T-cell (primary cell): Measurements from ENCODE around the gene CLEC3A. TPM values are rescaled to one million over a fixed set of nuclear protein-coding genes. Genes with fewer than 3 reads are reported as not detected.

Experiments
- ATAC-seq, 4 experiments: fragments of 200-7000 bp in 3 of 4; fragments of 150-1000 bp in 1 of 4; cut with Tn5 transposase; replicated peaks in 1 of 4; 1 replicate in 3 of 4; 2 replicates in 1 of 4; pipeline ENCODE4 v1.10.0; 2021; ENCODE audit warnings: moderate library complexity in 3 of 4, mild to moderate bottlenecking in 2 of 4, moderate number of reproducible peaks in 1 of 4
- CTCF ChIA-PET, 2 donors: fragments of 300-600 bp; sonication (Branson Sonifier 250); formaldehyde crosslinking; loops; one replicate each; lab custom pipeline; 2022; ENCODE audit warnings: antibody characterized with exemption in 2 of 2; lab: Charles Lee
- POLR2A ChIA-PET, 2 donors: fragments of 300-600 bp; sonication (Branson Sonifier 250); formaldehyde crosslinking; loops; one replicate each; lab custom pipeline; 2022; ENCODE audit warnings: antibody characterized with exemption in 2 of 2; lab: Charles Lee
- DNase-seq, 35 experiments: peaks; one replicate each; pipeline versions ENCODE4 v3.0.0 to v3.0.0-alpha.2; 2013 to 2023
- H3K27ac ChIP-seq: one replicate; pipeline ENCODE4 v1.5.1; 2013; ENCODE audit warnings: low read length
- H3K27me3 ChIP-seq, 2 experiments: replicated peaks in 1 of 2; 1 replicate in 1 of 2; 2 replicates in 1 of 2; pipeline versions ENCODE4 v1.6.1 to v1.7.0; 2013; ENCODE audit warnings: low read length in 1 of 2, mixed read lengths in 1 of 2; ENCODE audit not compliant: control insufficient read depth in 2 of 2, insufficient read depth in 2 of 2; ENCODE audit errors: extremely low read depth in 1 of 2
- H3K36me3 ChIP-seq, 2 donors: 1 replicate in 1 of 2; 2 replicates in 1 of 2; pipeline versions ENCODE4 v1.6.1 to v1.7.0; 2013; ENCODE audit warnings: low read length in 1 of 2; ENCODE audit not compliant: control insufficient read depth in 2 of 2, insufficient read depth in 1 of 2; ENCODE audit errors: extremely low read depth in 1 of 2
- H3K4me1 ChIP-seq, 2 experiments: 1 replicate in 1 of 2; 2 replicates in 1 of 2; pipeline versions ENCODE4 v1.6.1 to v1.7.0; 2013; ENCODE audit warnings: low read length in 2 of 2, mixed read lengths in 1 of 2; ENCODE audit not compliant: insufficient read depth in 2 of 2, control insufficient read depth in 1 of 2; ENCODE audit errors: extremely low read depth in 1 of 2
- H3K4me3 ChIP-seq, 2 donors: 1 replicate in 1 of 2; 2 replicates in 1 of 2; pipeline versions ENCODE4 v1.5.1 to v1.7.0; 2013; ENCODE audit warnings: mild to moderate bottlenecking in 2 of 2, low read length in 1 of 2, moderate library complexity in 1 of 2; ENCODE audit not compliant: control insufficient read depth in 1 of 2; ENCODE audit errors: extremely low read depth in 1 of 2
- H3K9me3 ChIP-seq: 2 replicates; pipeline ENCODE4 v1.7.0; 2013
- H3K27ac Mint-ChIP-seq, 2 donors: one replicate each; pipeline ENCODE4 v1.8.0; 2020 to 2021; ENCODE audit warnings: mild to moderate bottlenecking in 2 of 2, mixed read lengths in 2 of 2
- H3K27me3 Mint-ChIP-seq, 2 donors: one replicate each; pipeline ENCODE4 v1.8.0; 2021 to 2022; ENCODE audit warnings: mixed read lengths in 2 of 2
- H3K36me3 Mint-ChIP-seq: one replicate; pipeline ENCODE4 v1.8.0; 2021; ENCODE audit warnings: mixed read lengths
- H3K4me1 Mint-ChIP-seq, 3 donors: one replicate each; pipeline ENCODE4 v1.8.0; 2020 to 2022; ENCODE audit warnings: mixed read lengths in 3 of 3, mild to moderate bottlenecking in 1 of 3
- H3K4me3 Mint-ChIP-seq, 3 donors: one replicate each; pipeline ENCODE4 v1.8.0; 2020 to 2022; ENCODE audit warnings: mild to moderate bottlenecking in 3 of 3, mixed read lengths in 3 of 3, moderate library complexity in 3 of 3
- H3K9me3 Mint-ChIP-seq, 3 donors: one replicate each; pipeline ENCODE4 v1.8.0; 2020 to 2022; ENCODE audit warnings: mixed read lengths in 3 of 3
- WGBS: methylation state at CpG from one replicate; pipeline ENCODE4 v1.1.5; 2013; ENCODE audit warnings: missing lambda C conversion rate; ENCODE audit not compliant: insufficient coverage; 5-methylcytosine and 5-hydroxymethylcytosine counted together
- total RNA-seq, 35 experiments: library from RNA in 6 of 35; stranded (reverse) in 6 of 35; fragments of 120-200 nt in 1 of 35; gene quantifications; one replicate each; pipeline versions ENCODE4 v1.2.1 to v1.2.4 and lab custom pipeline; 2013 to 2026

The CLEC3A gene, protein sequence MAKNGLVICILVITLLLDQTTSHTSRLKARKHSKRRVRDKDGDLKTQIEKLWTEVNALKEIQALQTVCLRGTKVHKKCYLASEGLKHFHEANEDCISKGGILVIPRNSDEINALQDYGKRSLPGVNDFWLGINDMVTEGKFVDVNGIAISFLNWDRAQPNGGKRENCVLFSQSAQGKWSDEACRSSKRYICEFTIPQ
- total RNA-seq = not detected
- total RNA-seq (2013) = not detected
- total RNA-seq (lab: John Stamatoyannopoulos, UW) = 0 to 0.06 (median 0) reads per million in 29 experiments

DNA sequence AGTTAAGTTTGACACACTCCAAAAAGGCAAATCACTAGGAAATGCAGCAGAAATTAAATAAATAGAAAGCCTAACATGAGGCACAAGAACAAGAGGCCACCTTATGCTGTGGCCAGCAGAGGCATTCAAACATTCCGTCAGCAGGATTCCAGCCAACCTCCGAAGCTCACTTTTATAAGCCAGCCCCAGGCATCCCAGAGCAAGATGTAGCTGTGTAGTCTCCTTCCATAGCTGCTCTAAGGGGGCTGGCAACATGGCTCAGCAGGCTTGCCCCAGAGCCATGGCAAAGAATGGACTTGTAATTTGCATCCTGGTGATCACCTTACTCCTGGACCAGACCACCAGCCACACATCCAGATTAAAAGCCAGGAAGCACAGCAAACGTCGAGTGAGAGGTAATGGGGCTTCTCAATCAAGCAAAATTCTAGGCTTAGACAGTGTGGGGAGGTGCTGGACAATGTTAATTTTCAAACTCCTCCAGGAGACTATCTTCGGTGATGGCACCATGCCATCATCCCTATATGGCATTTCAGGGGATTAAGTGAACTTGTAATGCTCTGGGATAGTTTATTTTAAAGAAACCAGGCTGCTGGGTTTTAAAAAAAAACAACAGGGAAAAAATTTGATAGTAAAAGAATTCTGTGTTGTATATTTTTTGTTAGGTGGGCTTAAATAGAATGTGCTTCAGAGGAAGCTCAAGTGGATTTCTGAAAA, at the start of gene CLEC3A:
TSS of gene CLEC3A (plus strand) at position 202 of the 714 bp plus-strand sequence. CDS start at position 281, 79 bp downstream.
- no peaks in the 10 kb centered on the region for H3K4me1 ChIP-seq
- ATAC-seq = no peak
- Mint-ChIP-seq H3K27me3 (peaks cover 16 to 20% of the 10 kb centered on the region in 2 donors), H3K27ac (no peak within 1 kb of the TSS), H3K36me3 (no peaks in the 10 kb centered on the region), H3K9me3 (no peaks in the 10 kb centered on the region), H3K4me3 (no peak within 1 kb of the TSS), H3K4me1 (no peaks in the 10 kb centered on the region)
- POLR2A ChIA-PET = interaction anchor here in 1 of 2 donors (0.7 kb wide), 1 partner anchor 768 kb away, joined by 3 read pairs; no protein-coding TSS in a partner anchor
- CTCF ChIA-PET = interaction anchor here in 1 of 2 donors (0.6 kb wide), 1 partner anchor 14 kb away, joined by 4 read pairs; no protein-coding TSS in a partner anchor
- H3K9me3 ChIP-seq = no peaks in the 10 kb centered on the region
- no peak within 1 kb of the TSS for H3K4me3 ChIP-seq
- 68% methylated on average over 2 of the region's 5 CpGs for WGBS
- no peak for DNase-seq
- no peaks in the 10 kb centered on the region for H3K36me3 ChIP-seq
- no peak within 1 kb of the TSS for H3K27ac ChIP-seq
- peaks cover 0 to 9% of the 10 kb centered on the region in 2 experiments for H3K27me3 ChIP-seq

DNA sequence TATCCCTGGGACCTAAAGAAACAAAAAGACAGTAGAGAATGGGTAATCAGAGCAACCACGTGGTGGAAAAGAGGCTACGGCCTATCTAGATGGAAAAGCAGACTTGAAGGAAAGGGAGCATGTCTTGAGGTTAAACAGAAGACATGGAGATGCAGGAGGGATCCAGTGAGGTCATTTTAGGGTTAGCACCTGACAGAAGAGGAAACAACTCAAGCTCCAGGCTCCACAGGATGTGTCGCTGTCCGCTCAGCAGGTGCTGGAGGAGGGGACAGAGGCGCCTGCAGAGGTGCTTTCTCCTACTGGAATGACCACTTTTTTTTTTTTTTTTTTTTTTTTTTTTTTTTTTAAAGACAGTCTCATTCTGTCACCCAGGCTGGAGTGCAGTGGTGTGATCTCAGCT, 47.5 kb upstream of the CLEC3A start:
- DNase-seq (no peak), ATAC-seq (no peak)
- Mint-ChIP-seq H3K9me3 (no peaks in the 10 kb centered on the region), H3K27me3 (peaks cover 13 to 17% of the 10 kb centered on the region in 2 donors), H3K4me1 (no peaks in the 10 kb centered on the region), H3K27ac (no peak overlapping the region), H3K4me3 (no peak overlapping the region), H3K36me3 (no peaks in the 10 kb centered on the region)
- Histone ChIP-seq H3K27me3 (peaks cover 0 to 22% of the 10 kb centered on the region in 2 experiments), H3K4me1 (no peaks in the 10 kb centered on the region), H3K27ac (no peak overlapping the region), H3K36me3 (no peaks in the 10 kb centered on the region), H3K9me3 (no peaks in the 10 kb centered on the region), H3K4me3 (no peak overlapping the region)
- ChIA-PET POLR2A (no interaction called here), CTCF (interaction anchor here in 1 of 2 donors (0.6 kb wide), 1 partner anchor 36 kb away, joined by 3 read pairs; no protein-coding TSS in a partner anchor)
- 45% methylated on average over 2 of the region's 5 CpGs for WGBS

DNA sequence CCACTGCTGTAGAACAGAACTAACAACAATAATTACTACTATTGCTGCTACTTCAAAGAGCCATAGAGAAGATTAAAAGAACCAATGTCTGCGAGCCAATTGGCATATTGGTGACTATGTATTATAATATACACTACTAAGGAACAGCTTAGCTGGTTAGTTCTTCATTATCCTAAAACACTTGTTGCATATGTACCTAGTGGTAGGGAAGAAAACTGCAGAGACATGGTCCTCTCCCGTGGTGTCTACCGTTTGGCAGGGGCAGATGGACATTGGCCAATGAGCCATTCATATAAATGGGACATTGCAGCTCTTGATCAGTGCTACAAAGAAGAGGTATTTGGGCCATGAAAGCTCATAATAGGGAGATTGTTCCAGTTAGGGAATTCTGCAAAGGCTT, 46.4 kb upstream of the CLEC3A start:
- Mint-ChIP-seq H3K4me1 (no peaks in the 10 kb centered on the region), H3K36me3 (no peaks in the 10 kb centered on the region), H3K27ac (no peak overlapping the region), H3K9me3 (no peaks in the 10 kb centered on the region), H3K4me3 (no peak overlapping the region), H3K27me3 (peaks cover 13 to 17% of the 10 kb centered on the region in 2 donors)
- H3K4me1 ChIP-seq = no peaks in the 10 kb centered on the region
- CTCF ChIA-PET = interaction anchor here in 1 of 2 donors (0.6 kb wide), 1 partner anchor 50 kb away, joined by 3 read pairs; no protein-coding TSS in a partner anchor
- H3K4me3 ChIP-seq = no peak overlapping the region
- DNase-seq = no peak
- WGBS = 94% methylated on average over 2 of the region's 3 CpGs
- H3K27me3 ChIP-seq = peaks cover 0 to 22% of the 10 kb centered on the region in 2 experiments
- ATAC-seq = no peak
- H3K27ac ChIP-seq = no peak overlapping the region
- no peaks in the 10 kb centered on the region for H3K36me3 ChIP-seq
- H3K9me3 ChIP-seq = no peaks in the 10 kb centered on the region
- POLR2A ChIA-PET = no interaction called here

DNA sequence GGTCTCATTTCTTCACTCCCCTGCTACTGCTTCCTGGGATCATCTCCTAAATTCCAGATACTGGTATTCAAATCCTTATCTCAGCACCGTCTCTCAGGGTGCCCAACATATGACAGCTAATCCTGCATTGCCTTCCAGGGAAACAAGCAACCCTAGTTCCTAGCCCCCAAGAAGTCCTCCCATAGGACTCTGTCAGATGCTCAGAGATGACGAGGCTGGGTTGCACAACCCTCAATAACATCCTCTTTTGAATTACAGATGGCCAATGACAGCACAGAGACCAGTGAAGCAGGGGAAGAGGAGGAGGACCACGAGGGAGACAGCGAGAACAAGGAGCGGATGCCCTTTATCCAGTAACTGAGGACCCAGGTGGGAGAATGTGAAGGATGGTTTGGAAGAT, 45.0 kb upstream of the CLEC3A start:
- Histone ChIP-seq H3K9me3 (no peaks in the 10 kb centered on the region), H3K4me1 (no peaks in the 10 kb centered on the region), H3K36me3 (no peaks in the 10 kb centered on the region), H3K27me3 (peaks cover 0 to 16% of the 10 kb centered on the region in 2 experiments), H3K27ac (no peak overlapping the region), H3K4me3 (no peak overlapping the region)
- no peak for ATAC-seq
- POLR2A ChIA-PET = no interaction called here
- no peaks in the 10 kb centered on the region for H3K36me3 Mint-ChIP-seq
- no peak for DNase-seq
- no peak overlapping the region for H3K4me3 Mint-ChIP-seq
- 61% methylated on average over 4 of the region's 5 CpGs for WGBS
- H3K4me1 Mint-ChIP-seq = no peaks in the 10 kb centered on the region
- no peak overlapping the region for H3K27ac Mint-ChIP-seq
- H3K9me3 Mint-ChIP-seq = no peaks in the 10 kb centered on the region
- peaks cover 7 to 14% of the 10 kb centered on the region in 2 donors for H3K27me3 Mint-ChIP-seq
- CTCF ChIA-PET = interaction anchor here in 1 of 2 donors (0.7 kb wide), 1 partner anchor 374 kb away, joined by 3 read pairs; no protein-coding TSS in a partner anchor

DNA sequence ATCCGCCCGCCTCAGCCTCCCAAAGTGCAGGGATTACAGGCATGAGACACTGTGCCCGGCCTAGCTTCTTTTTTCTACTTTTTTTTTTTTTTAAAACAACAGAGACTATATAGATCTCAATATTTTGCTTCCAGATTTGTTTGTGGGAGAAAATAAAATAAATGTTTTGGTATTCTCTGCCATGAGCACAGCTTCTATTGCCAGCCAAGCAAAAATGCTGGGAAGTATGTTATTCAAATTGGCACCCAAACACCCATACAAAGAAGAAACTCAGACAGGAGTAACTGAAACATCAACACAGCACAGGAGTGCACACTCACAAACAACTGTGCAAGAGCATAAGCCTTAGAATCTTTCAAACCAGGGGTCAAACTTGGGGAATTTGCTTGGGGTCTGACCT, 37.2 kb upstream of the CLEC3A start:
- CTCF ChIA-PET = interaction anchor here in 1 of 2 donors (0.6 kb wide), 1 partner anchor 1529 kb away, joined by 3 read pairs; no protein-coding TSS in a partner anchor
- no CpG with 5 or more reads among the region's 3 CpGs for WGBS
- no peak overlapping the region for H3K4me3 Mint-ChIP-seq
- no peaks in the 10 kb centered on the region for H3K4me1 Mint-ChIP-seq
- H3K4me1 ChIP-seq = no peaks in the 10 kb centered on the region
- no peak overlapping the region for H3K4me3 ChIP-seq
- POLR2A ChIA-PET = no interaction called here
- no peaks in the 10 kb centered on the region for H3K27me3 ChIP-seq
- DNase-seq (no peak), ATAC-seq (no peak)
- peaks cover 0 to 14% of the 10 kb centered on the region in 2 donors for H3K27me3 Mint-ChIP-seq
- H3K9me3 Mint-ChIP-seq = no peaks in the 10 kb centered on the region
- H3K9me3 ChIP-seq = no peaks in the 10 kb centered on the region
- H3K36me3 Mint-ChIP-seq = no peaks in the 10 kb centered on the region
- no peak overlapping the region for H3K27ac ChIP-seq
- no peak overlapping the region for H3K27ac Mint-ChIP-seq
- H3K36me3 ChIP-seq = no peaks in the 10 kb centered on the region

DNA sequence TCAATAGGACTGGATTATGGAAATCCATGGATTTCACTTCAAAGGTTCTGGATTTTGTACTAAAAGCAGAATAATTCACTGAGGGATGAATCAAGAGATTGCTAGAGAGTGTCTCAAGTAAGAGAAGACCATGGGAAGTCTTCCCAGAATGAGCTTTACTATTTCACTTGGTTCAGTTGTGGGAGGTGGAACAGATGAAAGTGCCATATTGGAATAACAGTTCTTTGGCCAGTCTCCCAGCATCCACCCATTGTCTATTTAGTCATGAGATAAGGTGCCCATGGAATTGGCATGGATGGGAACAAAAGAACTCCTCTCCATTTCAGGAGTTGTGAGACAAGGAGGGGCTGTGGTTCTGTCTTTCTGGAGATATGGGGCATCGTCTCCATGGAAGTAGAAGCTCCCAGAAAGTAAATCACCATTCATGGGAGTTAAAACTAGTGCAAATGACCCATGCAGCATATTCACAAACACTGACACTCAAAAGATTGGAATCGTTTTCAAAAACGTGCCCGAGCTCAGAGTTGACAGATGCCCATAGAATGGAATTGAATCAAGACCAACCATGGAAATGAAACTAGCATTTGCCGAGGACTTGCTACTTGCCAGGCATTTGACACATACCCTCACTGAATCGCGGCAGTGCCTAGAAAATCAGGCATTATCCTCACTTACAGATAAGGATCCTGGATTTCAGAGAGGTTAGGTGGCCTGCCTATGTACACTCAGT, 36.2 kb upstream of the CLEC3A start:
- no peaks in the 10 kb centered on the region for H3K4me1 Mint-ChIP-seq

More for the DNA sequence above, 36.2 kb upstream of the CLEC3A start:
- Mint-ChIP-seq H3K27me3 (peaks cover 1 to 18% of the 10 kb centered on the region in 2 donors), H3K27ac (no peak overlapping the region), H3K36me3 (no peaks in the 10 kb centered on the region), H3K4me3 (no peak overlapping the region), H3K9me3 (no peaks in the 10 kb centered on the region)
- DNase-seq (no peak), ATAC-seq (no peak)
- Histone ChIP-seq H3K9me3 (no peaks in the 10 kb centered on the region), H3K4me1 (no peaks in the 10 kb centered on the region), H3K27me3 (no peaks in the 10 kb centered on the region), H3K36me3 (no peaks in the 10 kb centered on the region), H3K4me3 (no peak overlapping the region), H3K27ac (no peak overlapping the region)
- 76% methylated on average over 6 of the region's 7 CpGs for WGBS
- CTCF ChIA-PET = interaction anchor here in 1 of 2 donors (0.6 kb wide), 1 partner anchor 13 kb away, joined by 3 read pairs; no protein-coding TSS in a partner anchor
- POLR2A ChIA-PET = no interaction called here
